HepG2 (cell line): ENCODE measurements around the gene PROC. TPM values are rescaled to one million over a fixed set of nuclear protein-coding genes. Genes with fewer than 3 reads are reported as not detected.

Experiments used
- ATAC-seq: fragments of 200-7000 bp; cut with Tn5 transposase; 3 replicates; pipeline ENCODE4 v1.9.1; 2020; ENCODE audit warnings: mild to moderate bottlenecking, moderate library complexity
- BruUV-seq: library from RNA; stranded (reverse); fragments of 400-500 nt; replicated peaks from 2 replicates; lab custom pipeline; 2021; lab: Mats Ljungman, UMichigan
- CTCF ChIA-PET: fragments of 300-600 bp; formaldehyde crosslinking; extraction: SDS; loops from one replicate; lab custom pipeline; 2021; ENCODE audit warnings: low total read pairs, inconsistent platforms, low intra/inter-chr PET ratio; lab: Yijun Ruan, JAX
- POLR2A ChIA-PET: fragments of 350-600 bp; sonication (Branson Sonifier 250); formaldehyde crosslinking; loops from one replicate; lab custom pipeline; 2020; ENCODE audit warnings: antibody characterized with exemption, inconsistent platforms; lab: Yijun Ruan, JAX
- DNase-seq: peaks from one replicate; pipeline ENCODE4 v3.0.0-alpha.2; 2015; ENCODE audit warnings: low spot score
- FAIRE-seq: peaks from 3 replicates; lab custom pipeline; 2011; peaks lifted over from hg19 to GRCh38; lab: Jason Lieb, UNC
- H2AFZ ChIP-seq: one replicate; pipeline ENCODE4 v1.6.1; 2011; ENCODE audit warnings: low read length, inconsistent platforms
- H3K27ac ChIP-seq: fragments of 300-600 bp; 3 replicates; pipeline ENCODE4 v1.8.0; 2011; ENCODE audit warnings: mixed run types, mild to moderate bottlenecking, mixed read lengths, low read length, inconsistent platforms; ENCODE audit not compliant: insufficient read depth; ENCODE audit errors: extremely low read length
- H3K27me3 ChIP-seq, 2 experiments: fragments of 200-600 bp in 1 of 2; 2 replicates in 1 of 2; 3 replicates in 1 of 2; pipeline versions ENCODE4 v1.6.0 to v1.8.0; 2011; ENCODE audit warnings: low read length in 2 of 2, mild to moderate bottlenecking in 2 of 2, moderate library complexity in 2 of 2, inconsistent platforms in 1 of 2; ENCODE audit not compliant: insufficient read depth in 2 of 2, control insufficient read depth in 1 of 2
- H3K36me3 ChIP-seq, 2 experiments: fragments of 200-600 bp in 1 of 2; replicated peaks in 1 of 2; 2 replicates in 1 of 2; 3 replicates in 1 of 2; pipeline versions ENCODE4 v1.5.1 to v1.8.0; 2011; ENCODE audit warnings: low read length in 2 of 2, inconsistent platforms in 1 of 2; ENCODE audit not compliant: insufficient read depth in 2 of 2, control insufficient read depth in 1 of 2
- H3K4me1 ChIP-seq: 2 replicates; pipeline ENCODE4 v1.5.1; 2012; ENCODE audit warnings: low read length, inconsistent platforms; ENCODE audit not compliant: insufficient read depth
- H3K4me2 ChIP-seq: 2 replicates; pipeline ENCODE4 v1.6.0; 2011; ENCODE audit warnings: low read depth, low read length, inconsistent platforms
- H3K4me3 ChIP-seq, 3 experiments: fragments of 200-600 bp in 1 of 3; sonication (generic), shearing (Covaris generic) in 1 of 3; replicated peaks in 1 of 3; 2 replicates each; pipeline ENCODE4 v1.5.1; 2011 to 2016; ENCODE audit warnings: low read length in 3 of 3, inconsistent platforms in 2 of 3, low read depth in 2 of 3, mild to moderate bottlenecking in 2 of 3, control low read depth in 1 of 3, mixed read lengths in 1 of 3; ENCODE audit not compliant: insufficient read depth in 1 of 3
- H3K79me2 ChIP-seq: one replicate; pipeline ENCODE4 v1.6.1; 2011; ENCODE audit warnings: low read length, inconsistent platforms; ENCODE audit not compliant: insufficient read depth
- H3K9ac ChIP-seq: 2 replicates; pipeline ENCODE4 v1.6.0; 2011; ENCODE audit warnings: mild to moderate bottlenecking, low read depth, low read length, inconsistent platforms; ENCODE audit not compliant: insufficient read depth
- H3K9me3 ChIP-seq: 2 replicates; pipeline ENCODE4 v1.5.1; 2012; ENCODE audit warnings: mild to moderate bottlenecking, low read length
- H4K20me1 ChIP-seq: 2 replicates; pipeline ENCODE4 v1.6.0; 2011; ENCODE audit warnings: inconsistent platforms, mild to moderate bottlenecking, low read length, moderate library complexity; ENCODE audit not compliant: insufficient read depth
- CHD4 ChIP-seq: fragments of 200-600 bp; sonication (generic); IDR thresholded peaks from 2 replicates; pipeline ENCODE4 v1.7.0; 2017; ENCODE audit warnings: mild to moderate bottlenecking, low read length, borderline replicate concordance
- FOSL1 ChIP-seq: sonication (generic); formaldehyde crosslinking; IDR thresholded peaks from 2 replicates; pipeline ENCODE4 v1.9.0; 2021; ENCODE audit warnings: missing genetic modification reagents, borderline replicate concordance
- FOXC1 ChIP-seq: sonication (generic); formaldehyde crosslinking; IDR thresholded peaks from 2 replicates; pipeline ENCODE4 v1.8.0; 2022; ENCODE audit warnings: mild to moderate bottlenecking, missing genetic modification reagents, borderline replicate concordance
- HHEX ChIP-seq: IDR thresholded peaks from 2 replicates; pipeline ENCODE4 v1.6.1; 2016; ENCODE audit warnings: control low read depth
- KAT7 ChIP-seq: IDR thresholded peaks from 2 replicates; pipeline ENCODE4 v1.6.1; 2018; ENCODE audit warnings: borderline replicate concordance, missing compliant biosample characterization
- NCOA1 ChIP-seq: sonication (generic); formaldehyde crosslinking; IDR thresholded peaks from 2 replicates; pipeline ENCODE4 v1.9.0; 2021; ENCODE audit warnings: missing genetic modification reagents
- RCOR2 ChIP-seq: IDR thresholded peaks from 2 replicates; pipeline ENCODE4 v1.6.1; 2016; ENCODE audit warnings: missing biosample characterization, missing genetic modification reagents
- RFX5 ChIP-seq: IDR thresholded peaks from 2 replicates; pipeline ENCODE4 v1.6.1; 2011; ENCODE audit warnings: low read depth, low read length, improper control_type of control experiment
- SMAD3 ChIP-seq: sonication (generic); formaldehyde crosslinking; IDR thresholded peaks from 2 replicates; pipeline ENCODE4 v1.4.0; 2020; ENCODE audit warnings: missing genetic modification reagents
- TAF15 ChIP-seq: fragments of 200-400 bp; formaldehyde crosslinking; IDR thresholded peaks from one replicate; pipeline ENCODE4 v1.6.1; 2018; ENCODE audit warnings: mild to moderate bottlenecking, low read depth, low read length; ENCODE audit not compliant: poor library complexity, severe bottlenecking
- ZFX ChIP-seq: sonication (generic); formaldehyde crosslinking; IDR thresholded peaks from 2 replicates; pipeline ENCODE4 v1.4.0; 2020; ENCODE audit warnings: mild to moderate bottlenecking, low read depth, missing genetic modification reagents, moderate library complexity
- ZNF263 ChIP-seq: sonication (generic); formaldehyde crosslinking; IDR thresholded peaks from 2 replicates; pipeline ENCODE4 v1.4.0; 2020; ENCODE audit warnings: missing genetic modification reagents
- ZNF30 ChIP-seq: sonication (generic); formaldehyde crosslinking; IDR thresholded peaks from 2 replicates; pipeline ENCODE4 v1.5.0; 2020; ENCODE audit warnings: mild to moderate bottlenecking, missing genetic modification reagents
- ZNF34 ChIP-seq: sonication (generic); formaldehyde crosslinking; IDR thresholded peaks from 2 replicates; pipeline ENCODE4 v1.4.0; 2020; ENCODE audit warnings: mild to moderate bottlenecking, missing genetic modification reagents, borderline replicate concordance
- ZNF878 ChIP-seq: sonication (generic); formaldehyde crosslinking; IDR thresholded peaks from 2 replicates; pipeline ENCODE4 v1.8.1; 2023; ENCODE audit warnings: mild to moderate bottlenecking, missing genetic modification reagents, moderate library complexity
- ZSCAN25 ChIP-seq: sonication (generic); formaldehyde crosslinking; IDR thresholded peaks from 2 replicates; pipeline ENCODE4 v1.8.0; 2022; ENCODE audit warnings: mild to moderate bottlenecking, missing genetic modification reagents
- ZSCAN29 ChIP-seq: sonication (generic); formaldehyde crosslinking; conservative IDR thresholded peaks from 2 replicates; pipeline ENCODE4 v1.4.0; 2020; ENCODE audit warnings: mild to moderate bottlenecking, missing genetic modification reagents
- WGBS: methylation state at CpG from one replicate; pipeline ENCODE4 v1.1.6; 2017; ENCODE audit warnings: low lambda C conversion rate; 5-methylcytosine and 5-hydroxymethylcytosine counted together
- in situ Hi-C: cut with HindIII; loops from 2 replicates; pipeline ENCODE4 v1.10.0; 2017; ENCODE audit warnings: low pct_unique_long_range_greater_than_20kb; ENCODE audit not compliant: extremely low pct_ligation_motif_present
- intact Hi-C: fragments of 100-400 bp; cut with micrococcal nuclease; formaldehyde crosslinking; loops from one replicate; pipeline ENCODE4 v1.10.0; 2022; ENCODE audit not compliant: unreplicated experiment
- polyA plus RNA-seq, 8 experiments: library from polyadenylated mRNA; depleted of rRNA in 3 of 8; stranded (reverse) in 7 of 8; unstranded in 1 of 8; fragments of >200 nt; fragmentation: Illumina TruSeq in 4 of 8; extraction: Trizol in 4 of 8; gene quantifications; 2 replicates each; pipeline versions ENCODE4 v1.2.1 to v1.2.3, GENCODE V29; 2011 to 2016; ENCODE audit warnings: low read depth in 4 of 8, missing spikeins in 1 of 8, mixed read lengths in 1 of 8; ENCODE audit not compliant: insufficient read depth in 1 of 8
- total RNA-seq, 5 experiments: library from RNA; depleted of rRNA; stranded (reverse); fragments of >200 nt; fragmentation: Illumina TruSeq; extraction: Trizol; gene quantifications; 2 replicates each; pipeline ENCODE4 v1.2.3, GENCODE V29; 2016; ENCODE audit warnings: low read depth in 1 of 5
- TF ChIP-seq, protein P1 (sequence below): sonication (generic); formaldehyde crosslinking; IDR thresholded peaks from 2 replicates; pipeline ENCODE4 v1.4.0; 2020; ENCODE audit warnings: missing genetic modification reagents

PROC gene
- total and polyA plus RNA-seq, 2 of the 13 experiments (the other 11 are each of a cell fraction or from before 2014, with no cell fraction given): 134 to 185 TPM

DNA sequence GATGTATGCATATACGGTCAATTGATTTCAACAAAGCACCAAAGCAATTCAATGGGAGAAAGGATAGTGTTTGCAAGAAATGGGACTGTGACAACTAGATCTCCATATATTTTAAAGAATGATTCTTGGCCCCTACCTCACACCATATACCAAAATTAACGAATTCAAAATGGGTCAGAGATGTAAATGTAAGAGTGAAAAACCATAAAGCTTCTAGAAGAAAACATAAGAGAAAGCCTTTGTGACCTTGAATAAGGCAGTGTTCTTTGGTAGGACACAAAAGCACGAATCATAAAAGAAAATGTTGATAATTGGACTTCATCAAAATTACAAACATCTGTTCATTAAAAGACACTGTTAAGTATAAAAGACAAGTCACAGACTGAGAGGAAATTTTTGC, 5.0 kb upstream of the PROC start:
- no peak overlapping the region for H3K4me2 ChIP-seq
- in situ Hi-C loops: no loop called here
- POLR2A ChIA-PET: interaction anchor here (0.5 to 2.6 kb wide), 4 partner anchors 24 to 118 kb away, joined by 3 to 11 read pairs (median 4); partner anchors contain the start of gene IWS1

DNA sequence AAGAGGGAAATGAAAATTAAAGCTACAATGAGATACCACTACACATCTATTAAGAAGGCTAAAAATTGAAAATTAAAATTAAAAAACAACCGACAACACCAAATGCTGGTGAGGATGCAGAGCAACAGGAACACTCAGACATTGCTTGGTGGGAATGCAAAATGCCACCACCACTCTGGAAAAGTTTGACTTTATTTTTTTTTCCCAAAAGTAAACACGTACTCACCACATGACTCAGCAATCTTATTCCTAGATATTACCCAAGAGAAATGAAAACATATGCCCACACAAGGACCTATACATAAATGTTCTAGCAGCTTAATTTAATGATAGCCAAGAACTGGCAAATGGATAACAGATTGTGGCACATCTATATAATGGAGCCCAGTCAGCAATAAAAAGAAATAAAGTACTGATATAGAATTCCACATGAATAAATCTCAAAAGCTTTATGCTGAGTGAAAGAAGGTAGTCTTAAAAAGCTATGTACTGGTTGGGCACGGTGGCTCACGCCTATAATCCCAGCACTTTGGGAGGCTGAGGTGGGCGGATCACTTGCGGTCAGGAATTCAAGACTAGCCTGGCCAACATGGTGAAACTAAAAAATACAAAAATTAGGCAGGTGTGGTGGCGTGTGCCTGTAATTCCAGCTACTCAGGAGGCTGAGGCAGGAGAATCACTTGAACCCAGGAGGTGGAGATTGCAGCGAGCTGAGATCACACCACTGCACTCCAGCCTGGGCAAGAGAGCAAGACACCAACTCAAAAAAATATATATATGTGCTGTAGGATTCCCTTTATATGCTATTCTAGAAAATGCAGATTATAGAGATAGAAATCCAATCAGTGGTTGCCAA, 4.2 kb upstream of the PROC start:
- H3K4me1 ChIP-seq: peaks cover 96% of the 10 kb centered on the region
- BruUV-seq: no TSS peak
- no peaks in the 10 kb centered on the region for H3K36me3 ChIP-seq
- H3K27me3 ChIP-seq: no peaks in the 10 kb centered on the region
- ChIA-PET CTCF (no interaction called here), POLR2A (interaction anchor here (0.8 to 8.1 kb wide), 6 partner anchors 17 to 113 kb away, joined by 3 to 229 read pairs (median 8); partner anchors contain the start of gene IWS1)
- H3K27ac ChIP-seq: peak overlapping the region; percentile 96
- H3K4me3 ChIP-seq: no peak overlapping the region; a peak in 1 of 6 replicates
- H3K9ac ChIP-seq: peak overlapping the region; percentile 60
- DNase-seq (peak; percentile 73), FAIRE-seq (peak; percentile 40), ATAC-seq (no peak)
- no peaks in the 10 kb centered on the region for H4K20me1 ChIP-seq
- in situ Hi-C loops: no loop called here
- WGBS: 70% methylated on average over 8 of the region's 8 CpGs
- H3K9me3 ChIP-seq: 0 out of 2 replicates have a peak, but pooled peaks cover 5% of the 10 kb centered on the region
- peaks cover 16% of the 10 kb centered on the region for H3K79me2 ChIP-seq
- no peak overlapping the region for H2AFZ ChIP-seq
- peak overlapping the region; percentile 83 for H3K4me2 ChIP-seq
- intact Hi-C loops: no loop called here
- TF ChIP-seq, protein P1, sequence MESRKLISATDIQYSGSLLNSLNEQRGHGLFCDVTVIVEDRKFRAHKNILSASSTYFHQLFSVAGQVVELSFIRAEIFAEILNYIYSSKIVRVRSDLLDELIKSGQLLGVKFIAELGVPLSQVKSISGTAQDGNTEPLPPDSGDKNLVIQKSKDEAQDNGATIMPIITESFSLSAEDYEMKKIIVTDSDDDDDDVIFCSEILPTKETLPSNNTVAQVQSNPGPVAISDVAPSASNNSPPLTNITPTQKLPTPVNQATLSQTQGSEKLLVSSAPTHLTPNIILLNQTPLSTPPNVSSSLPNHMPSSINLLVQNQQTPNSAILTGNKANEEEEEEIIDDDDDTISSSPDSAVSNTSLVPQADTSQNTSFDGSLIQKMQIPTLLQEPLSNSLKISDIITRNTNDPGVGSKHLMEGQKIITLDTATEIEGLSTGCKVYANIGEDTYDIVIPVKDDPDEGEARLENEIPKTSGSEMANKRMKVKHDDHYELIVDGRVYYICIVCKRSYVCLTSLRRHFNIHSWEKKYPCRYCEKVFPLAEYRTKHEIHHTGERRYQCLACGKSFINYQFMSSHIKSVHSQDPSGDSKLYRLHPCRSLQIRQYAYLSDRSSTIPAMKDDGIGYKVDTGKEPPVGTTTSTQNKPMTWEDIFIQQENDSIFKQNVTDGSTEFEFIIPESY: 0 out of 2 replicates have a peak, but pooled peaks have one; percentile 7
- TF ChIP-seq ZNF30 (CRISPR knock-in tag) (no peak), RCOR2 (0 out of 2 replicates have a peak, but pooled peaks have one; percentile 66), NCOA1 (CRISPR knock-in tag) (no peak), CHD4 (no peak), ZSCAN29 (CRISPR knock-in tag) (no peak; the same call in 1 of the 2 replicates), ZSCAN25 (0 out of 2 replicates have a peak, but pooled peaks have one; percentile 3), ZFX (CRISPR knock-in tag) (no peak), HHEX (CRISPR knock-in tag) (no peak), TAF15 (no peak), ZNF878 (CRISPR knock-in tag) (no peak), ZNF263 (CRISPR knock-in tag) (no peak), FOSL1 (CRISPR knock-in tag) (0 out of 2 replicates have a peak, but pooled peaks have one; percentile 5), SMAD3 (CRISPR knock-in tag) (peak; percentile 58; the same call in 1 of the 2 replicates)

More for the DNA sequence above, 5.0 kb upstream of the PROC start:
- peaks cover 94% of the 10 kb centered on the region for H3K4me1 ChIP-seq
- WGBS: 97% methylated on average over 3 of the region's 3 CpGs
- DNase-seq (no peak), ATAC-seq (no peak), FAIRE-seq (no peak)
- no peaks in the 10 kb centered on the region for H4K20me1 ChIP-seq
- H3K27ac ChIP-seq: peak overlapping the region; percentile 96
- intact Hi-C loops: no loop called here
- TSS peak; percentile 75 for BruUV-seq
- H3K36me3 ChIP-seq: no peaks in the 10 kb centered on the region
- H3K9ac ChIP-seq: no peak overlapping the region
- no peaks in the 10 kb centered on the region for H3K27me3 ChIP-seq
- H3K4me3 ChIP-seq: no peak overlapping the region
- CTCF ChIA-PET: no interaction called here
- H3K79me2 ChIP-seq: peaks cover 9% of the 10 kb centered on the region
- H3K9me3 ChIP-seq: 0 out of 2 replicates have a peak, but pooled peaks cover 5% of the 10 kb centered on the region
- TF ChIP-seq RFX5 (no peak), KAT7 (CRISPR knock-in tag) (0 out of 2 replicates have a peak, but pooled peaks have one; percentile 11), ZNF34 (no peak), FOXC1 (CRISPR knock-in tag) (no peak)
- no peak overlapping the region for H2AFZ ChIP-seq
